Measurements from ENCODE around the gene KBTBD12.
A peak's percentile ranks its signal among the peaks of the same experiment; 100 is the strongest.
"Not testable (repeated sequence)": the region's sequence is repeated elsewhere in the genome, so short reads cannot be mapped to it uniquely, and the experiment has no call there.

Gene KBTBD12, protein sequence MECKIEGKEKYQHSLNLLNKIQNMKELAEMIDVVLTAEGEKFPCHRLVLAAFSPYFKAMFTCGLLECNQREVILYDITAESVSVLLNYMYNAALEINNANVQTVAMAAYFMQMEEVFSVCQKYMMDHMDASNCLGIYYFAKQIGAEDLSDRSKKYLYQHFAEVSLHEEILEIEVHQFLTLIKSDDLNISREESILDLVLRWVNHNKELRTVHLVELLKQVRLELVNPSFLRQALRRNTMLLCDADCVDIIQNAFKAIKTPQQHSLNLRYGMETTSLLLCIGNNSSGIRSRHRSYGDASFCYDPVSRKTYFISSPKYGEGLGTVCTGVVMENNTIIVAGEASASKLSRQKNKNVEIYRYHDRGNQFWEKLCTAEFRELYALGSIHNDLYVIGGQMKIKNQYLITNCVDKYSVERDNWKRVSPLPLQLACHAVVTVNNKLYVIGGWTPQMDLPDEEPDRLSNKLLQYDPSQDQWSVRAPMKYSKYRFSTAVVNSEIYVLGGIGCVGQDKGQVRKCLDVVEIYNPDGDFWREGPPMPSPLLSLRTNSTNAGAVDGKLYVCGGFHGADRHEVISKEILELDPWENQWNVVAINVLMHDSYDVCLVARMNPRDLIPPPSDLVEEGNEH

DNA sequence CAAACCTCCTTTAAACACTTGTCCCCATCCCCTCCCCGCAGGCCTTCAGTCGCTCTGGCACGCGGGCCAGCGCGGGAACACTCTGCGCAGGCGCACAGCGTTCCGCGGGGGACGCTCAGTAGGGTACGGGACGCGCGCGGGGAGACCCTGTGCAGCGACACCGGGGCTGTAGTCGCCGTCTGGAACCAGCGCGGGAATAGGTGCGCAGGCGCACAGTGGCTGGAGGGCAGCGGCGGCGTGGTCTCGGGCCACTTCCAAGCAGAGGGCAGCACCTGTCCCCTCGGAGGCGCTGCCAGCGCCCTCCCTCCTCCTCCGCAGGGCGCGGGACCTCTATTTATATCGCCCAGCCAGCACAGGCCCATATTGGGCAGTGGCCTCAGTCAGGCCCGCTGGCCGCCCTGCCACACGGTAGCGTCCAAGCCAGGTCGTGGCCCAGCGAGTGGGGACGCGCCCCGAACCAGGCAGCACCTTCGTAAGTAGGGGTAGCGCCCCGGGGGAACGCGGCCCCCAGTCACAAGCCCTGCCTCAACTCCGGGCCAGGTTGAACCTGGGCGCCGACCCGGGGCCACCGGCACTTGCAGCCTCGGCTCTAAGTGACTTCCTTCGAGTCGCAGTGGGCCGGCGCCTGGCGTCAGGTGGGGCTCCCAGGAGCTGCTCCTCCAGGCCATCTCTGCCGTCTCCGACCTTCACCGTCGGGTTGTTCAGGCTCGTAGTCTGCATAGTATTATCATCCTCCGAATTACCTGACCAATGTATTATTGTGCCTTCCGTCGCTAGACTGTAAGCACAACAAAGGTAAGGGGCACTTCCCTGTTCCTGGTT, at the start of gene KBTBD12:
Gene KBTBD12 (plus strand): TSS at position 118 of the 822 bp plus-strand sequence. CDS start 7,830 bp downstream, outside the sequence.
- no peak for DNase-seq (ENCODE audit: low read depth in 2 of 2)

DNA sequence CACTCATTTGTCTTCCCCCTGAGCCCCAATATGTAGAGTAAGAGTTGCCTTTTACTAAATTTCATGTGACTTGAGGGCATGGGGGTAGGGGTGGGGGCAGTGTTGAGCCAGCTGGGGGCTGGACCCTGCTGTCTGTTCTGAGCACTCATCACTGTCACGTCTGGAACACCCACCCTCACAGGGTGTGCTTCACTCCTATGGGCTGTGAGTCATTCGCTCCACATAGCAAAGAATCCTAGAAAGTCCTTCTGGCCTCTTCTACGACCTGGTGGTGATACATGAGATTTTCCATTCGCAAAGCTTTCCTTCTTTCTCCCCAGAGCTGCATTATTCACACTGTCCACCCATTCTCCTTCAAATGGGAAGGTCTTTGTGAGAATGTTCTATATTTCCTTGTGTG, 49.1 kb upstream of the KBTBD12 start:
- peak in 1 of 2 experiments; percentile 16 for DNase-seq (ENCODE audit: low read depth in 2 of 2)

DNA sequence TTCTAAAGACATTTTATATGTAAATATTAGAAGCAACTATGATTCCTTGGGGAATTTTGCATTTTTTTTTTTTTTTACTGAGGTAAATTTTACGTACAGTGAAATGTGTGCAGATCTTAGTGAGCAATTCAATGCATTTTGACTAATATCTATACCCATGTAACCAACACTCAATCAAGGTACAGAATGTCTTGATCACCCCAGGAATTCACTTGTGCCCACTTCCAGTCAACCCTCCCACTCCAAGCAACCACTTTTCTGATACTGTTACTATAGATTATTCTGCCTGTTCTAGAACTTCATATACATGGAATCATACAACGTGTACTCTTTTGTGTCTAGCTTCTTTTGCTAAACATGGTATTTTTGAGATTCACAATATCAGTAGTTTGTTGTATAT, 47.6 kb upstream of the KBTBD12 start:
- no peak for DNase-seq (ENCODE audit: low read depth in 2 of 2)

DNA sequence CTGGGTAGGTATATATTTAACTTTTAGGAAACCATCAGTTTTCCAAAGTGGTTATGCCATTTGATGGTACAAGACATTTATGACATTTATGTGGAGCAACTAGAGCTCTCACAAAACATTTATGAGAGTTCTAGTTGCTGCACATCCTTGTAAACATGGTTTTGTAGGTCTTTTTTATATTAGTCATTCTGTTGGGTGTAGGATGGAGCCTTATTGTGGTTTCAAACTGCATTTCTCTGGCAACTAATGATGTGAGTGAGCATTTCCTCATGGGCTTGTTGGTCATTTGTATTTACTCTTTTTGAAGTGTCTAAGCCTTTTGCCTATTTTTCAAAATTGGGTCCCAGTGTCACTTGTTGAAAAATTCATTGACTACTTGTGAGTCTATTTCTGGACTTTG, 47.0 kb upstream of the KBTBD12 start:
- DNase-seq (ENCODE audit: low read depth in 2 of 2): no peak

DNA sequence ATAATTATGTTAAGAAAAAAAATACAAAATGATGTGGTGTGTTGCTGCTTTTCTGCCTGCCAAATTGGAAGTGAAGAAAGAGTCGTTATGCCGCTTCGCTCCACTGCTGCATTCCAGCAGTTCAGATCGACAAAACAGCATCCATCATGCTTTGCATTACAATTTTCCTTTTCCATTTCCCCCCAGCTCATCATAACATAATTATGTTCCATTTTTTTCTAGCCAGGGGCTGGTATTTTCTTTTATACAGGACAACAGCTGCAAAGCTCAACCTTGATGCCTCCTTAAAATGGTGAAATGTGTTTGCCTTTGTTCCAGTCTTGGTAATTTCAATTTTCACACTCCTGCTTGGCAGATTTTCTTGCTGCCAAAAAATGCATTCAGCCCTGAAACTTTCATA, 44.9 kb upstream of the KBTBD12 start:
- DNase-seq (ENCODE audit: low read depth in 2 of 2): no peak

DNA sequence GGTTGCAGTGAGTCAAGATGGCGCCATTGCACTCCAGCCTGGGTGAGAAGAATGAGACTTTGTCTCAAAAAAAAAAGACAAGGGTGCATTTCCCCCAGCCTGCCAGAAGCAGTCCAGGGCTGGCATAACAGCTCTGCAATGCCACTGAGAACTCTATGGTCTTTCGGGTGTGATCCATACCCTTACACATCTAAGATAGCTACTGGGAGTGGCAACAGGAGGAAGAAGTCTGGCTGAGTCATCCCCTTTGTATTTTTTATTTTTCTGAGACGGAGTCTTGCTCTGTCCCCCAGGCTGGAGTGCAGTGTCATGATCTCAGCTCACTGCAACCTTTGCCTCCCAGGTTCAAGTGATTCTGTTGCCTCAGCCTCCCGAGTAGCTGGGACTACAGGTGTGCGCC, 40.9 kb upstream of the KBTBD12 start:
- not testable (repeated sequence) for DNase-seq (ENCODE audit: low read depth in 2 of 2)

DNA sequence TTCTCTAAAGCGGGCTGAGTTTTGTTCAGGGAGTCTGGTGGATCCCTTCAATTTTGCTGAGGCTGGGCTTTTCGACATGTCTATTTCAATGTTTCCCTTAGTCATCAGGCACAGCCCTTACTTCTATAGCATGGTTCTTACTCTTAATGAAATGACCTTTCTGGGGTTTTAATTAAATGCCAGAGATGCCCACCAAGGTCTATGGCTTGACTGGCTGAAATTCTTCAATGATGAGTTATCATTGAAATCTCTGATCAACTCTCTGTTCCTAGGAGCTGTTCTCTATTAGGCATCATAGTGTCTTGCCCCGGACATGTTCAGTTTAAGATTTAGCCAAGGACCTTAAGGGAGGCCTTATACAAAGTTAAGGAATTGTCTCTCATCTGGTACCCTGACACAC, 33.4 kb upstream of the KBTBD12 start:
- DNase-seq (ENCODE audit: low read depth in 2 of 2): no peak

DNA sequence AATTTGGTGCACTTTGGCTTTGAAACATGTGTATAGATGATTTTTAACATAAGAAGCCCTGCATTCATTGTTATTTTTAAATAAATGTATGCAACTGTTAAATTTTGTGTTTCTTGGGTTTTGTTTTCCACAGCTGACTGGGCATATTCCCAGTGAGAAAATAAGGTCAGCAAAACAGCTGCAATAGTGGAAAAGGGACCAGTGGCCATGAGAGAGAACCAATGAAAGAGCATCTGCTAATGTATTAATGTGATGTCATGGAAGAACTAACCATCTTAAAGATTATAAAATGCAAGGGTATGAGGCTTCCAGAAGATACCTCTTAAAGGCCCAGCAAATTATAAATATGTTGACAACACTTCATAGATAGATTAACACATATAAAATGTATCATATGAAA, 31.0 kb upstream of the KBTBD12 start:
- DNase-seq (ENCODE audit: low read depth in 2 of 2): no peak

DNA sequence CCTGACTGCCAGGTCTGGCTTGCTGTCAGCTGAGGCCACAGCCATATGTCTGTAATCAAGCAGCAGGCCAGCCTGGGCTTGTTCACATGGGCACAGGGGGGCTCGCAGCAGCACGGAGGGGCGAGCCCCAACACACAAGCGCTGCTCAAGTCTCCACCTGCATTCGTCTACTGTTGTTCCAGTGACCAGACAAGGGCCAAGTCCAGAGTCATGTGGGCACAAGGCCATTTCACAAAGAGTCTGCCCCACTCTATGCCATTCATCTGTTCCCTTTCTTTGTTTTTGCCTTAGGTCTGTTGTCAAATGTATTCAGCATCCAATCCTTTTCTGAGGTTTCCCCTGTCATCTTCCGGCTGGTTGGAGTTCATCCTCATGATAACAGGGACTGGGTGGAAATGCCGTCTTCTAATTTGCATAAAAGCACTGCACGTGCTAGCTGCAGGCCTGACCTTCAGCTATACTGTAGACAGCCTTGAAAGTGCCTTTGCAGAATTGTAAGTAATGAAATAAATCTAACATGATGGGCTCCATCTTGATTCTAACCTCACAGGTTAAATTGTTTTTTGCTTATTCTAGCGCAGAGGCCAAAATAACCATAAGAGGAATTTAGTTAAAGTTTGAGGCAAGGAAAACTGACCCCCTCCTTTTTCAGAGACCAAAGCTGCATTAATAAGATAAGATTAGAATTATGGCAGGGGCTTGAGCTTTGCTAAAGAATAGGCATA, 28.6 kb upstream of the KBTBD12 start:
- DNase-seq (ENCODE audit: low read depth in 2 of 2): no peak

DNA sequence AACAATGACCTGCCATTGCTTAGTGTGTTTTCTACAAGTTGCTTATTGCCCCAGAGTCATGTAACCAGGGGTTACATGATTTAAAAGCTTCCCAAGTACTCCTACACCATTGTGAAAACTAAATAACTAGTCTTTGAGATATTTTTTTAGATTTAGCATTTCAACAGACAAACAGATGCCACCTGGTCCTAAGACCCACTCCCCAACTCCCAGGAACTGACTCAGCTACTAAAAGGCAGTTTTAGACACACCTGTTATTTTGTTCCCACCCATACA, 28.1 kb upstream of the KBTBD12 start:
- no peak for DNase-seq (ENCODE audit: low read depth in 2 of 2)

DNA sequence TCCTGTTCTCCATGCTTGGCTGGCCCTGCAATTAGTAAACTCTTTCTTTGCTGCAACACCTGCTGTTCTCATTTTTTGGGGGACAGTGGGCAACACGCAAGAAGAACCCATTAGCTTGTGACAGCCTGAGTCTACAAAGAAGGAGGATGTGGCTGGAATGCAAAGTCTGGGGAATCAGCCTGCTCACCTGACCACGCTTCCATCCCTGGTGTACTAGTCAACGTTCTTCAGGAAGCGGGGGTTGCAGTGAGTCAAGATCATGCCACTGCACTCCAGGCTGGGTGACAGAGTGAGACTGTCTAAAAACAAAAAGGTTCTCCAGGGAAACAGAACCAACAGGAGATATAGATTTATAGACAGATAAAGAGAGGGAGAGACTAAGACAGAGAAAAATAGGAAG, 27.7 kb upstream of the KBTBD12 start:
- DNase-seq (ENCODE audit: low read depth in 2 of 2): no peak

DNA sequence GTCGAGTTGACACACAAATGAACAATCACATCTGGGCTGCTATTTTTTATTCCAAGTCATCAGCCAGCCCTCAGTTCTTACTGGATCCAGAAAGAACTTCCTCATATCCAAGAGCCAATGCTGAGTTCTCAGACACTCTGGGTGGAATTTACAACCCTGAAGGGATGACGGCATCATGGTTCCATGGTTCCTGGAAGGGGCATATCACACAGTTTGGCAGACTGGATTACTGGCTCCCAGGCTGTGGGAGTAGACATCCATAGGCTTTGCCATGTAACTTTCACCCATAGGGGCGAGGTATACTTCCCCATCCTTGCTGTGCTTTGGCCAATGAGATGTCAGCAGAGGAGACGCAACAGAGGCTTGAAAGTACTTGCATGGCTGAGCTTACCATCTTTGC, 26.9 kb upstream of the KBTBD12 start:
- DNase-seq (ENCODE audit: low read depth in 2 of 2): no peak

DNA sequence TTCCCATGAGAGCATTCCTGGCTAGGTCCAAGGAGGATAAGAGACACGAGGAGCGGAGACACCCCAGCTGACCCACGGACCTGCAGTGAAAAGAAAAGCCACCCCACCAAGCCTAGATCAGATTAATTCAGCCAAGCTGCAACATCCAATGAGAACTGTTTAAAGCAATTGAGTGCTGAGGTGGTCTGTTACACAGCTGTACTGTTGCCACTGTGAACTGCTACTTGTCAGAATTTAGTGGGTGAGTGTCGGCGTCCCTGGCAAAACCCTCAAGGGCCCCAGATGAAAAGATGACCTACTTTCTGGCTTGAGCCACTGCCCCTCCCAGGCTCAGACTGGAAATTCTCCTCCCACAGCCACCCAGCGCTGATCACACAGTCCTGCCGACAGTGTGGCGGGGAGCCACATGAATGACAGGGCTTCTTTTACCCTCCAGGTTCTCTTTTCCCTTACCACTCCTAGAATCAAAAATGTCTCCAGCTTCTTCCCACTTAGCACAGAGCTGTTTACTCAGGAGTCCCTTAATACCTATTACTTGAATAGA, 26.4 kb upstream of the KBTBD12 start:
- no peak for DNase-seq (ENCODE audit: low read depth in 2 of 2)

DNA sequence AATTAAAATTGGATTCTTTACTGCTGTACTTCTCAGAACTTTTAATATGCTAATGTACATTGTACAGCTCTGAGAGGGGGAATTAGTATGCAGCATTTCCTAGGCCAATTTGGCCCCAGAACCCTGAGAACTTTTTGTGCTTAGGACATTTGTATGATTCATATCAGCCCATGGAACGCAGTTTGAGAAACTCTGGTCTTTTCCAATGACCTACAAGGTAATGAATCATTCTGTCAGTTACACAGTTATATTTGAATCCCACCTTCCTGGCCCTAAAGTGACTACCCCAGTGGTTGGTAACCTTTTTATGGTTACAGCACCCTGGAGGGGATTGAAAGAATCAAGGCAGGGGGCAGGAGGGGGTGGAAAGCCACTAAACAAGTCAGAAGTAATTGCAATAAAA, 25.6 kb upstream of the KBTBD12 start:
- peak; percentile 2 to 8 for DNase-seq (ENCODE audit: low read depth in 2 of 2)

DNA sequence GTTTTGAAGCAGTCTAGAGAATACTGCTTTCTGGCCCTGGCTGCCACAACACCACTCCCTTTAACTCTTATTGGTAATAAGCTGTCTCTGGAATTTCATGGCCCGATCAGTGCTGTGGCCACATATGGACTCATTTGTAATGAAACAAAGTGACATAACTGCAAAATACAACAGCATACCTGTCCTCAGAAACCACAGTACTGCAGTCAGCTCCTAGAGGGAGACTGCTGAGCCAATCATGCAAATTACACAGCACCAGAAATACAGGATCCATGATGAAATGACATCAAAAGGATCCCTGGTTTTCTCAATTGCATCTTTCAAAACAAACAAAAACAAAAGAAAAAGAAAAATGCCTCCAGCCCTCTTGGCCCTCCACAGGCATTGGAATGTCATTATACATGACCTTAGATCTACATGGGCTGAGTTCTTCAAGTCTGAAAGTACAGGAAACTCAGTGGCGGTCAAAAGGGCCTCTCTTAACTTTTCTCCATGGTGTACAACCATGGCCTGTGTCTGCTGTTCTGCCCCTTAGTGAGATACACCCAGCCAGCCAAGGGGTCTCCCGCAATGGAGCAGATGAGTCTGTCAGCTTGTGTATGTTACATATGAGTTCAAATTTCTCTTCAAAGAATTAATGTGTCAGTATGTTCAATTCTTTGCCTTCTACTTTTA, 24.9 kb upstream of the KBTBD12 start:
- DNase-seq (ENCODE audit: low read depth in 2 of 2): no peak

DNA sequence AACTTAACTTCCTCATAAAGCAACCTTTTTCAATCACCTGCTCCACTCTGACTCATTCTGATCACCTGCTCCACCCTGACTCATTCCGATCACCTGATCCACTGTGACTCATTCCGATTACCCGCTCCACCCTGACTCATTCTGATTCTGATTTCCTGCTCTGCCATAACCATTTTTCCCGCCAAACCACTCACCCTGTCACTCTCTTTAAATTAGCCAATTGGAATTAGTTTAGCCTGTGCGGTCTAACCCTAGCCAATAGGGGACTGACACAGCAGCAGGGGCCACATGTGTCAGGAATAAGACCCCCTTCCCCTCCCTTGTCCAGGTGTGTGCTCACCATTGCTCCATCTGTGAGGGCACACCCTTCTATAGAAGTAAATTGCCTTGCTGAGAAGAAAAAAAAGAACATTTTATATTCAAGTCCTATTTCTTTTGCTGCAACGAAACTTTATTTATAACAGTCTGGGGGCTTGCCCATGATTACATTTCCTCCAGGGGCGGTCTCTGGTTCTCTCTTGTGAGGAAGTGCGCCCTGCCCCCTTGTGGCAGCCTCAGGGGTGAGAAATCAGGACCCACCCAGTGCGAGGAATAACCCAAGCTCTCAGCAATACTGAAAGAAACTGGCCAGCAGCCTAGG, 24.3 kb upstream of the KBTBD12 start:
- DNase-seq (ENCODE audit: low read depth in 2 of 2): not testable (repeated sequence)

DNA sequence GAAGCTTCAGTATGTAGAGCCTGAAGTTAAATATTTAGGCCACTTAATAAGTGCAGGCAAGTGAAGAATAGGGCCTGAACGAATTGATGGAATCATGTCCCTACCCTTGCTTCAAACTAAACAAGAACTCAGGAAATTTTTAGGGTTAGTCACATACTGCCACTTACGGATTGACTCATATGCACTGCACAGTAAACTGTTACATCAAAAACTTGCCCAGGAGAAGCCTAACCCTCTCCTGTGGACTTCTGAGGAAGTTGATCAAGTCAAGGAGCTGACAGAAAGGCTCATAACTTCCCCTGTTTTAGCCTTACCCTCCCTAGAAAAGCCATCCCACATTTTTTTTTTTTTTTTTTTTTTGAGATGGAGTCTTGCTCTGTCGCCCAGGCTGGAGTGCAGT, 20.6 kb upstream of the KBTBD12 start:
- no peak for DNase-seq (ENCODE audit: low read depth in 2 of 2)

DNA sequence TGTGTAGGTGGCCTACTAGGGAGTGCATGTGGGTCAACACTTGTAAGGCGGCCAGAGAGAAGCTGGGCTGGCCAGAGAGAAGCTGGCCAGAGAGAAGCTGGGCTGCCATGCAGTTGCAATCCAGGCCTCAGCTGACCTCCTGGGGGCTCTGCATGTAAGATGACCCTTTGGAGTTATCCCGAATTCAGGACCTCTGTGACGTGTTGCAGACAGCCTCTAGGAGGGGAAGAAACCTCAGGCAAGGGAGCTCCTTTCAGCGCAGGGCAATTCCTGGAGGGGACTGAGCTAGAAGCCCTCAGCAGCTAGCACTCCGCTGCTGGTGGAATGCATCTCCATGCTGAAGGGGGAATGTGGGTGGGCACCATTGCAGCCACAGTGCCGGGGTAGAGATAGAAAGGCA, 15.8 kb upstream of the KBTBD12 start:
- no peak for DNase-seq (ENCODE audit: low read depth in 2 of 2)

DNA sequence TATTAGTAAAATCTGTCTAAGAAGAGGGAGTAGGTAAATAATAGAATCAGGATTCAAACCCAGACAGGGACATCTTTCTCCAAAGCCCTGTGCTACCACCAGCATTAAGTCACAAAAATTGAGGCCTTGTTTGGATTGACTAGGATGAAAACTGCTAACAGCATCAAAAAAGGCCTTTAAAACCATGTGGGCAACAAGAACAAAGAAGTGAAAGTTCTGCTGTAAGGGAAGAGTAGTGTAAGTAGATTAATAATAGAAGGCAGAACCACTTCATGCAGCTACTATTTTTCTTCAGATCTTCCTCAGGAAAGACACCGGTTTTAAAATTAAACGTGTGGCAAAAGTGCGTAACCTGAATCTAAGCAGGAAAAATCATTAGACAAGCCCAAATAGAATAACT, 15.3 kb upstream of the KBTBD12 start:
- DNase-seq (ENCODE audit: low read depth in 2 of 2): no peak

DNA sequence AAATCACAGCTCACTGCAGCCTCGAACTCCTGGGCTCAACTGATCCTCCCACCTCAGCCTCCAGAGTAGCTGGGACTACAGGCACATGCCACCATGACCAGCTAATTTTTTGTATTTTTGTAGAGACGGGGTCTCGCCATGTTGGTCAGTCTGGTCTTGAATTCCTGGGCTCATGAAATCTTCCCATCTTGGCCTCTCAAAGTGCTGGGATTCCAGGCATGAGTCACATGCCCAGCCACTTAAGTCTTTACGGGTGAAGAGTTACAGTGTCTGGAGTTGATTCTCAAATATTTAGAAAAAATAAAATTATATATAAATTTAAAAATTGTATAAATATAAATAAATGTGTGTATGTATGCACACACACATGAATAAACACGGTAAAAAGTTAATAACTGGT, 14.5 kb upstream of the KBTBD12 start:
- no peak for DNase-seq (ENCODE audit: low read depth in 2 of 2)

DNA sequence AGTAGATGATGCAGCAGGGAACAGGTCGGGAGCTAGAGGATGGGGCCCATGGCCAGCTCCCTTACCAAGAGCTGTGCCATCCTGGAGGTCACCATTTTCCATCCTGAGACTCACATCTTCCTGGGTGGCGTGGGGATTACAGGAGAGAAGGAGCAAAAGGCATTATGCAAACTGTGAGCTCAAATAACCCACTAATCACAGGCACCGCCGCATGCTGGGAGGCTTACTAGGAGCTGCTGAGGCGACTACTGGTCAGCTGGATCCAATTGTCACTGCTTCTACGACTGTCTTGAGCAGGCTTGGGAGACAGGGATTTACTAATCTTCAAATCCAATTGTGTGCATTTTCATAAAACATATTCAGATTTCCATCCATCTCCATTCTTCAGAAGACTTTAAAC, 12.5 kb upstream of the KBTBD12 start:
- DNase-seq (ENCODE audit: low read depth in 2 of 2): no peak

Data from fibroblast of skin of left quadriceps (primary cell).